Osteoblast (primary cell): ENCODE data around the gene GPR148. TPM values are rescaled to one million over a fixed set of nuclear protein-coding genes. Genes with fewer than 3 reads are reported as not detected.

Experiments
- DNase-seq: peaks from one replicate; pipeline ENCODE4 v3.0.0; 2011; ENCODE audit warnings: low spot score, mixed read lengths; ENCODE audit not compliant: insufficient read length; ENCODE audit errors: missing footprints
- H2AFZ ChIP-seq: 2 replicates; pipeline ENCODE4 v1.6.0; 2011; ENCODE audit warnings: mild to moderate bottlenecking, low read length
- H3K27ac ChIP-seq: 2 replicates; pipeline ENCODE4 v1.5.1; 2011; ENCODE audit warnings: mild to moderate bottlenecking, low read depth, low read length, moderate library complexity
- H3K27me3 ChIP-seq: 2 replicates; pipeline ENCODE4 v1.6.0; 2012; ENCODE audit warnings: mild to moderate bottlenecking, control low read depth, inconsistent platforms, low read length, moderate library complexity; ENCODE audit not compliant: insufficient read depth
- H3K36me3 ChIP-seq: 2 replicates; pipeline ENCODE4 v1.5.1; 2011; ENCODE audit warnings: mild to moderate bottlenecking, low read length, control low read depth, moderate library complexity; ENCODE audit not compliant: insufficient read depth
- H3K4me1 ChIP-seq: 2 replicates; pipeline ENCODE4 v1.5.1; 2011; ENCODE audit warnings: mild to moderate bottlenecking, low read length, control low read depth, moderate library complexity; ENCODE audit not compliant: insufficient read depth
- H3K4me2 ChIP-seq: 2 replicates; pipeline ENCODE4 v1.6.0; 2011; ENCODE audit warnings: mild to moderate bottlenecking, low read length; ENCODE audit not compliant: insufficient read depth
- H3K4me3 ChIP-seq: fragments of 200-600 bp; sonication (generic); 3 replicates; pipeline ENCODE4 v1.5.1; 2012; ENCODE audit warnings: mild to moderate bottlenecking, low read length, inconsistent platforms; ENCODE audit not compliant: insufficient read depth
- H3K79me2 ChIP-seq: 2 replicates; pipeline ENCODE4 v1.6.0; 2012; ENCODE audit warnings: mild to moderate bottlenecking, low read length, control low read depth, inconsistent platforms; ENCODE audit not compliant: insufficient read depth
- H3K9me3 ChIP-seq: 2 replicates; pipeline ENCODE4 v1.5.1; 2011; ENCODE audit warnings: low read depth, low read length, control low read depth
- H4K20me1 ChIP-seq: 2 replicates; pipeline ENCODE4 v1.6.0; 2012; ENCODE audit warnings: mild to moderate bottlenecking, low read length, control low read depth; ENCODE audit not compliant: insufficient read depth
- total RNA-seq: library from RNA; depleted of rRNA; stranded (reverse); fragments of >200 nt; gene quantifications from 2 replicates; pipeline ENCODE4 v1.2.3, GENCODE V29; 2012
- TF ChIP-seq, protein P1 (sequence below): IDR thresholded peaks from 2 replicates; pipeline ENCODE4 v1.5.1; 2011; ENCODE audit warnings: mild to moderate bottlenecking, low read depth, low read length, moderate library complexity; ENCODE audit errors: extremely low read depth

The GPR148 gene
- total RNA-seq, 1 donor: not detected

GRCh38 chr2:130778781-130779180, 49.9 kb downstream of the GPR148 start:
- TF ChIP-seq, protein P1, sequence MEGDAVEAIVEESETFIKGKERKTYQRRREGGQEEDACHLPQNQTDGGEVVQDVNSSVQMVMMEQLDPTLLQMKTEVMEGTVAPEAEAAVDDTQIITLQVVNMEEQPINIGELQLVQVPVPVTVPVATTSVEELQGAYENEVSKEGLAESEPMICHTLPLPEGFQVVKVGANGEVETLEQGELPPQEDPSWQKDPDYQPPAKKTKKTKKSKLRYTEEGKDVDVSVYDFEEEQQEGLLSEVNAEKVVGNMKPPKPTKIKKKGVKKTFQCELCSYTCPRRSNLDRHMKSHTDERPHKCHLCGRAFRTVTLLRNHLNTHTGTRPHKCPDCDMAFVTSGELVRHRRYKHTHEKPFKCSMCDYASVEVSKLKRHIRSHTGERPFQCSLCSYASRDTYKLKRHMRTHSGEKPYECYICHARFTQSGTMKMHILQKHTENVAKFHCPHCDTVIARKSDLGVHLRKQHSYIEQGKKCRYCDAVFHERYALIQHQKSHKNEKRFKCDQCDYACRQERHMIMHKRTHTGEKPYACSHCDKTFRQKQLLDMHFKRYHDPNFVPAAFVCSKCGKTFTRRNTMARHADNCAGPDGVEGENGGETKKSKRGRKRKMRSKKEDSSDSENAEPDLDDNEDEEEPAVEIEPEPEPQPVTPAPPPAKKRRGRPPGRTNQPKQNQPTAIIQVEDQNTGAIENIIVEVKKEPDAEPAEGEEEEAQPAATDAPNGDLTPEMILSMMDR: no peak
- Histone ChIP-seq H3K36me3 (no peaks in the 10 kb centered on the region), H3K27me3 (no peaks in the 10 kb centered on the region), H4K20me1 (no peaks in the 10 kb centered on the region), H3K27ac (no peak overlapping the region), H3K79me2 (no peaks in the 10 kb centered on the region), H3K4me1 (no peaks in the 10 kb centered on the region), H3K4me2 (no peak overlapping the region), H3K4me3 (no peak overlapping the region), H3K9me3 (no peaks in the 10 kb centered on the region), H2AFZ (no peak overlapping the region)
- no peak for DNase-seq

Other genes starting within 250 kb of the GPR148 start
- gene POTEI, start 219.7 kb upstream of the GPR148 start, total RNA-seq: not detected in 2 replicates
- gene CFC1B, start 207.8 kb upstream of the GPR148 start, total RNA-seq: not detected in 2 replicates
- gene CFC1, start 129.5 kb upstream of the GPR148 start, total RNA-seq: not detected in 2 replicates
- gene POTEJ, start 117.6 kb upstream of the GPR148 start, total RNA-seq: not detected in 2 replicates
- gene AMER3, start 26.5 kb downstream of the GPR148 start, total RNA-seq: not detected in 2 replicates
- 3.6 and 7.7 TPM in 2 replicates for gene ARHGEF4, start 107.8 kb downstream of the GPR148 start, total RNA-seq